Smooth muscle cell (in vitro differentiated cells): Measurements from ENCODE around the gene GHRH. TPM values are rescaled to one million over a fixed set of nuclear protein-coding genes. Genes with fewer than 3 reads are reported as not detected.

ENCODE experiments used
- DNase-seq: peaks from one replicate; lab custom pipeline; 2025; ENCODE audit not compliant: unreplicated experiment; lab: John Stamatoyannopoulos, UW
- H2AFZ ChIP-seq: fragments of 200-600 bp; sonication (generic); 2 replicates; pipeline ENCODE4 v1.6.0; 2016; ENCODE audit warnings: antibody characterized with exemption, low read depth, mild to moderate bottlenecking
- H3F3A ChIP-seq: fragments of 200-600 bp; sonication (generic); 2 replicates; pipeline ENCODE4 v1.6.0; 2017; ENCODE audit warnings: antibody characterized with exemption, low read depth
- H3K27ac ChIP-seq: fragments of 200-600 bp; sonication (generic); 2 replicates; pipeline ENCODE4 v1.5.1; 2016; ENCODE audit warnings: low read depth, mild to moderate bottlenecking
- H3K27me3 ChIP-seq: fragments of 200-600 bp; sonication (generic); 2 replicates; pipeline ENCODE4 v1.6.1; 2016; ENCODE audit warnings: low read depth, mild to moderate bottlenecking
- H3K36me3 ChIP-seq: fragments of 200-600 bp; sonication (generic); 2 replicates; pipeline ENCODE4 v1.5.1; 2016; ENCODE audit warnings: low read depth
- H3K4me1 ChIP-seq: fragments of 200-600 bp; sonication (generic); 2 replicates; pipeline ENCODE4 v1.5.1; 2016; ENCODE audit warnings: low read depth
- H3K4me2 ChIP-seq: fragments of 200-600 bp; sonication (generic); 2 replicates; pipeline ENCODE4 v1.6.0; 2016; ENCODE audit warnings: mild to moderate bottlenecking
- H3K4me3 ChIP-seq: fragments of 200-600 bp; sonication (generic); 2 replicates; pipeline ENCODE4 v1.5.1; 2016; ENCODE audit warnings: mild to moderate bottlenecking
- H3K79me2 ChIP-seq: fragments of 200-600 bp; sonication (generic); 2 replicates; pipeline ENCODE4 v1.6.0; 2016; ENCODE audit warnings: low read depth, mild to moderate bottlenecking
- H3K9ac ChIP-seq: fragments of 200-600 bp; sonication (generic); 2 replicates; pipeline ENCODE4 v1.6.0; 2016; ENCODE audit warnings: low read depth
- H3K9me3 ChIP-seq: fragments of 200-600 bp; sonication (generic); replicated peaks from 2 replicates; pipeline ENCODE4 v1.5.1; 2016; ENCODE audit warnings: low read depth
- H4K20me1 ChIP-seq: fragments of 200-600 bp; sonication (generic); 2 replicates; pipeline ENCODE4 v1.6.0; 2016; ENCODE audit warnings: low read depth
- WGBS: methylation state at CpG from one replicate; pipeline ENCODE4 v1.1.7; 2016; ENCODE audit warnings: low lambda C conversion rate; 5-methylcytosine and 5-hydroxymethylcytosine counted together
- polyA plus RNA-seq: library from polyadenylated mRNA; unstranded; fragments of >200 nt; fragmentation: Nextera tagmentation; extraction: Ambion mirVana; gene quantifications from 2 replicates; pipeline ENCODE4 v1.2.1, GENCODE V29; 2016
- total RNA-seq: library from RNA; depleted of rRNA; stranded (reverse); fragments of >200 nt; gene quantifications from 2 replicates; pipeline ENCODE4 v1.2.3, GENCODE V29; 2014
- TF ChIP-seq, protein P1 (sequence below): fragments of 200-600 bp; sonication (generic); IDR thresholded peaks from 2 replicates; pipeline ENCODE4 v1.5.1; 2017; ENCODE audit warnings: borderline replicate concordance, mild to moderate bottlenecking, antibody characterized with exemption; ENCODE audit not compliant: insufficient read depth, poor library complexity, severe bottlenecking

GHRH gene
- total and polyA plus RNA-seq, 2 experiments from 2014 or later: not detected

DNA sequence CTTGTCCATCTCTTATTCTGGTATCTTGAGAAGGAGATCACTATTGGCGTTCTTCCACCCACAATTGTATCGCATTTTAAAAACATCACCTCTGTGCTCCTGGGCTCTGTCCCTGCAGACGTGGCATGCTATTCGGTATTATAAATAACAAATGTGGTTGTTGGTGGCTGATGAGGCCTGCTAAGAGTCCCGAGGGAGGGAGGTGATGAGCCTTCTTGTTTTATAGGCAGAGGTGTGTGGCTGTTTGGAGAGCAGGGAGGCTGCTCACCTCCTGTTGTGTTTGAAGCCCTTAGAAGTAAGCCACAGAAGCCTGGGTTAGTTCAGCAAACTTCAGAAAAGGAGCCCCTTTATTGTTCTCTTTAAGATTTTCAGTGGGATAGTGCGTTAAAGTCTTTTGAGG is 43.5 kb upstream of the GHRH start:
- Histone ChIP-seq H2AFZ (no peak overlapping the region), H4K20me1 (peaks cover 6% of the 10 kb centered on the region), H3F3A (peaks cover 5% of the 10 kb centered on the region), H3K4me2 (no peak overlapping the region), H3K4me3 (no peak overlapping the region), H3K27ac (no peak overlapping the region), H3K79me2 (peaks cover 54% of the 10 kb centered on the region), H3K27me3 (no peaks in the 10 kb centered on the region), H3K4me1 (peaks cover 3% of the 10 kb centered on the region), H3K9ac (no peak overlapping the region), H3K9me3 (no peaks in the 10 kb centered on the region), H3K36me3 (peaks cover 7% of the 10 kb centered on the region)
- no peak for DNase-seq
- 91% methylated on average over 6 of the region's 6 CpGs for WGBS
- TF ChIP-seq, protein P1, sequence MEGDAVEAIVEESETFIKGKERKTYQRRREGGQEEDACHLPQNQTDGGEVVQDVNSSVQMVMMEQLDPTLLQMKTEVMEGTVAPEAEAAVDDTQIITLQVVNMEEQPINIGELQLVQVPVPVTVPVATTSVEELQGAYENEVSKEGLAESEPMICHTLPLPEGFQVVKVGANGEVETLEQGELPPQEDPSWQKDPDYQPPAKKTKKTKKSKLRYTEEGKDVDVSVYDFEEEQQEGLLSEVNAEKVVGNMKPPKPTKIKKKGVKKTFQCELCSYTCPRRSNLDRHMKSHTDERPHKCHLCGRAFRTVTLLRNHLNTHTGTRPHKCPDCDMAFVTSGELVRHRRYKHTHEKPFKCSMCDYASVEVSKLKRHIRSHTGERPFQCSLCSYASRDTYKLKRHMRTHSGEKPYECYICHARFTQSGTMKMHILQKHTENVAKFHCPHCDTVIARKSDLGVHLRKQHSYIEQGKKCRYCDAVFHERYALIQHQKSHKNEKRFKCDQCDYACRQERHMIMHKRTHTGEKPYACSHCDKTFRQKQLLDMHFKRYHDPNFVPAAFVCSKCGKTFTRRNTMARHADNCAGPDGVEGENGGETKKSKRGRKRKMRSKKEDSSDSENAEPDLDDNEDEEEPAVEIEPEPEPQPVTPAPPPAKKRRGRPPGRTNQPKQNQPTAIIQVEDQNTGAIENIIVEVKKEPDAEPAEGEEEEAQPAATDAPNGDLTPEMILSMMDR: no peak

DNA sequence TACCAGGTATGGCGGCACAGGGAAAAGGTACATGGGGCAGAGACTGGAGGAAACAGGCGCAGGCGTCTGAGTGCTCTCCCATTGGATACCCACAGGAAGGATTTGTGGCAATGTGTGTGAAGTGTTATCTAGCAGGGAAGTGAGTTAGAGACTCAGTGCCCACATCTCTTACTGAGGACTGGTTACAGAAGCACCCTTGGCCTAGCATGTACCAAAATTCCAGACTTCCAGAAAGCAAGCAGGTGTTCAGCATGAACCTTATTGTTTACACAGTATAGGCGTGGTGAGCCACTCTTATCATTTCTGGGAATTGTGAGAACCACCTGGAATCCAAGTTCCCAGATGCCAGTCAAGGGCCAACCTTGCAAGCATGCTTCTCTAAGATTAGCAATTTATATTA is 42.0 kb upstream of the GHRH start:
- DNase-seq: no peak
- Histone ChIP-seq H3K4me3 (no peak overlapping the region), H3F3A (peaks cover 2% of the 10 kb centered on the region), H3K4me1 (peaks cover 3% of the 10 kb centered on the region), H3K9ac (no peak overlapping the region), H3K79me2 (peaks cover 63% of the 10 kb centered on the region), H3K9me3 (no peaks in the 10 kb centered on the region), H2AFZ (no peak overlapping the region), H3K27me3 (no peaks in the 10 kb centered on the region), H3K36me3 (peaks cover 7% of the 10 kb centered on the region), H3K4me2 (no peak overlapping the region), H3K27ac (no peak overlapping the region), H4K20me1 (no peaks in the 10 kb centered on the region)
- TF ChIP-seq, protein P1: no peak
- WGBS: 96% methylated on average over 4 of the region's 4 CpGs

DNA sequence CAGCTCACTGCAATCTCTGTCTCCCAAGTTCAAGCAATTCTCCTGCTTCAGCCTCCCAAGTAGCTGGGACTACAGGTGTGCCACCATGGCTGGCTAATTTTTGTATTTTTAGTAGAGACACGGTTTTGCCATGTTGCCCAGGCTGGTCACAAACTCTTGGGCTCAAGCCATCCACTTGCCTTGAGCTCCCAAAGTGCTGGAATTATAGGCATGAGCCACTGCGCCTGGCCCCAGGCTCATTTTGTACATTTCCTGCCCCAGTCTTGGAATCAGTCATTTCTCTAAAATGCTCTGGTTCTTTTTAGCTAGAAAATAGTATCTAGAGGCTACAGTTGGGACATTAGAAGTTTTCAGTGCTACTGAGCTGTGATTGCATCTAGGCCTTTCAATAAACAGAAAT is 41.4 kb upstream of the GHRH start:
- Histone ChIP-seq H3K9ac (no peak overlapping the region), H3F3A (peaks cover 1% of the 10 kb centered on the region), H4K20me1 (no peaks in the 10 kb centered on the region), H3K9me3 (no peaks in the 10 kb centered on the region), H3K4me3 (no peak overlapping the region), H3K27ac (no peak overlapping the region), H2AFZ (no peak overlapping the region), H3K4me1 (peaks cover 3% of the 10 kb centered on the region), H3K27me3 (no peaks in the 10 kb centered on the region), H3K79me2 (peaks cover 70% of the 10 kb centered on the region), H3K36me3 (peaks cover 7% of the 10 kb centered on the region), H3K4me2 (no peak overlapping the region)
- DNase-seq: no peak
- WGBS: 95% methylated on average over 2 of the region's 2 CpGs
- TF ChIP-seq, protein P1: no peak

DNA sequence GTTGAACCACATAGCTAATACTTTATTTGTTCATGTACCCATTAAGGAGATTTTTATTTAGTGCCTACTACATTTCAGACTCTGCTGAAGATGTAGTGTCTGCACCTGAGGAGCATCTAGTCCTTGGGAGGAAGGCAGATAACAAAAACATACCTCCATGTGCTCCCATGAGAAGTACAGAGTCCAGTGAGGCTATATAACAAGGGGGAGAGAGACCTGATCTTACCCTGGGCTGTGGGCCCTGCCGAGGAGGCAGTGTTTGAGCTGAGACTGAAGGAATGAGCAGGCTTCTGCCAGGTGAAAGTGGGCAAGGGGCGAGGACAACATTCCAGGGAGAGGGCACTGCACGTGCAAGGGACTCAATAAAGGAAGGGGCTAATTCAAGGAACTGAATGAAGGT is 39.9 kb upstream of the GHRH start:
- H3K36me3 ChIP-seq: peaks cover 7% of the 10 kb centered on the region
- H3K4me2 ChIP-seq: no peak overlapping the region
- no peaks in the 10 kb centered on the region for H3K27me3 ChIP-seq
- no peak overlapping the region for H3K27ac ChIP-seq
- H3K79me2 ChIP-seq: peaks cover 70% of the 10 kb centered on the region
- H2AFZ ChIP-seq: no peak overlapping the region
- WGBS: 96% methylated on average over 3 of the region's 3 CpGs
- no peak for DNase-seq
- H3K4me1 ChIP-seq: peaks cover 5% of the 10 kb centered on the region
- H3K9me3 ChIP-seq: no peaks in the 10 kb centered on the region
- no peak overlapping the region for H3K4me3 ChIP-seq
- H3K9ac ChIP-seq: no peak overlapping the region
- TF ChIP-seq, protein P1: no peak
- H3F3A ChIP-seq: peaks cover 4% of the 10 kb centered on the region
- H4K20me1 ChIP-seq: no peaks in the 10 kb centered on the region
